DMS 273 treated with DMSO at 0.1 percent for 48 hours (cell line): ENCODE measurements around the gene ISG20L2.

Experiments used
- DNase-seq: peaks from one replicate; lab custom pipeline; 2025; lab: John Stamatoyannopoulos, UW

Gene ISG20L2

GRCh38 chr1:156754219-156754618 is 25.7 kb upstream of the ISG20L2 start:
- peak; percentile 56 for DNase-seq

DNA sequence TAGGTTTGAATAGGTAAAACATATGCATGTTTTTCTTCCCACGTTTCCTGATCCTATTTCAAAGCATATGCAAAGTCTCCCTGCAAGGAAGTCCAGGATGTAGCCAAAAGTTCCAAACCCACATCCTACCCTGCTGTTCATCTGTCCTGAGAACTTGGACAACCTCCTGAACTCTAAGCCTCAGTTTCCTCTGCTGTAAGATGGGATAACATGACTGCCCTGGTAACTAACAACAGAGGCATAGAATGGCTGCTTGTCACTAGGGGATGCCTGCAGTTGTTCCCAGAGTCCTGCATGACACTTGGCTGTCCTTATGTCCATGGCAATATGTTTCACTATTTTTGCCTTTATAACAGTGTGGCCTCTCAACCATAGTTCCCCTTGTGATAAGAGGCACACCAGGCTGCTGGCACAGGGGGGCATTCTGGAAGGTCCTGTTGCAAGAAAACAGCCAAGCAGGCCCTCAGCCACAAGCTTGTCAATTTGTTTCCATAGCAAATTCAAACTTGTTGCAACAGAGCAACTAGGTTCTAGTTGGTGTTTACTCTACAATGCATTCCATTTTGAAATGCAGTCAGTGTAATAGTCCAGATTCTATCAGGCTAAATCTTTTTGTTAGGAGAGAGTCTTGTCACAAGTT is 24.4 kb upstream of the ISG20L2 start:
- no peak for DNase-seq

- DNase-seq: peak; percentile 81
Observed at GRCh38 chr1:156751757-156752481, 23.4 kb upstream of the ISG20L2 start.

DNA sequence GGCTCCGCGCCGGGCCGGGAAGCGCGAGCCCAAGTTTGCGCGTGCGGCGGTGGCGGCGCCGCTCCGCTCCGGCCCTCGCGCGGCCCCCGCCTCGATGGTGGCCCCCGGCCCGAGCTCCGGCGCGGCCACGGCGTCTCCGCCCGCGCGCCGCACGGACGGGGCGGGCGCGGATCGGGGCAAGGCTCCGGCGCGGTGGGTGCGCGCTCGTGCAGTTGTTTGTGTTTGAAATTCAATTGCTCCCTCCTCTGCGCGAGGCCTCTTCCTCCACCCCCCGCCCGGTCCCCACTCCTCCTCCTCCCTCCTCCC is 22.8 kb upstream of the ISG20L2 start, which contains the start of gene HDGF:
TSS of gene HDGF (minus strand) at position 225 of the 306 bp plus-strand sequence. CDS start 246 bp downstream, outside the sequence.
- no peak for DNase-seq

DNA sequence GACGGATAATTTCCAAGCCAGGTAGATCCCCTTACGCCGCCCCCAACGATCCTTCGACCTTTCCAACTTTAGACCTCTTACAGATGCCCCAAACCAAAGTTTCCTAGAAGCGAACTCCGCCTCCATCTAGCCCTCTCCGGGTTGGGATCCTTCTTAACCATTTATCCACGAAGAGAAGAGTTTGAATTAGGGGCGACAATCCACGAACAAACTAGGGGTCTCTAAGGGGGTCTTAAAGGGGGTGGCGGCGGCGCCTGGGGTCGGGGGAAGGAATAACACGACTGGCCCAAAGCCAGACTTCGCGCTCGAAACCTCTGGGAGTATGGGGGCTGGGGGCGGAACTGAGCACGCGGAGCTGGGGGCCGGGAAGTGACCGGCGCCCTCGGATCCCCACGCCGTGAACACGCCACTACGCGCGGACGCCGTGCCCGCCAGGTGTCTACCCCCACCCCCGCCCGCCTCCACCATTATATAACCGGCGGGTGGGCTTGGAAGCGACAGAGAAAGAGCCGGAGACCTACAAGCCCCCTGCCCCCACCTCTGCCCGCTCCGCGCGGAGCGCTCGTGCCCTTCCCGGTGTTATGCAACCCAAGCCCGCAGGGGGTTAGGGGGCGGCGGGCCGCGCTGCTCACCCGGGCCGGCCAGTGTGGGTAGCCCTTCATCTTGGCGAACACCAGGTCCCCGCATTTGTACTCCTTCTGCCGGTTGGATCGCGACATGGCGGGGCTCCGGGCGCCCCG is 22.3 kb upstream of the ISG20L2 start:
- no peak for DNase-seq

- no peak for DNase-seq
Observed at GRCh38 chr1:156750191-156750672, 21.7 kb upstream of the ISG20L2 start.

DNA sequence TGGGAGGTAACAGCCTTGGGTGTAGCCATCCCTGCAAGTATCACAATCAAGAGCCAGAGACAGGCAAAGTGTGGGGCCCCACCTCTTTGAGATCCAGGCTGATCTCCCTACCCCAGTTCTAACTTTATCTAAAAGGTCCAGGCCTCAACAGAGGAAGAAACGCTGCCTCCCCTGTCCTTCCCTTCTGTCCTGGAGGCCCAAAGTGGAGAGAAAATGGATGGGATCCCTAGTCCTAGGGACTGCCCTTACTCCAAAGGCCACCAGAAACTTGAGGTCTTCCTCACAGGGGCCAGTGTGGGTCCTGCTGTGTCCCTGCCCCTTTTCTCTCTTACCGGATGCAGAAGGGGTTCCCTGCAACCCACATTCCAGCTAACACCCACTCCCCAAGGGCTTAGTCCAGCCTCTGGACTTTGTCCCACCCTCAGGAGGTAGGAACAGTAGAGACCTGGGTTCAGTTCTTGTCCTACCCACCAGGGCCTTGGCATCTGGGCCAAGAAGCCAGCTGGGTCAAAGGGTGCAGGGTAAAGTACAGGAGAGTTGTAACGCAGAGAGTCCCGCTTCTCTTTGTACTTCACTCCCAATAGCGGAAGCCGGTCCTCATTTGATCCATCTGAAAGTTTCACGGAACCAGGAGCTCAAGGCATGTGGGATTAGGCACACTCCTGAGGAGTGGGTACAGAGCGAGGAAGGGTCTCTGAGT is 21.0 kb upstream of the ISG20L2 start:
- DNase-seq: no peak

DNA sequence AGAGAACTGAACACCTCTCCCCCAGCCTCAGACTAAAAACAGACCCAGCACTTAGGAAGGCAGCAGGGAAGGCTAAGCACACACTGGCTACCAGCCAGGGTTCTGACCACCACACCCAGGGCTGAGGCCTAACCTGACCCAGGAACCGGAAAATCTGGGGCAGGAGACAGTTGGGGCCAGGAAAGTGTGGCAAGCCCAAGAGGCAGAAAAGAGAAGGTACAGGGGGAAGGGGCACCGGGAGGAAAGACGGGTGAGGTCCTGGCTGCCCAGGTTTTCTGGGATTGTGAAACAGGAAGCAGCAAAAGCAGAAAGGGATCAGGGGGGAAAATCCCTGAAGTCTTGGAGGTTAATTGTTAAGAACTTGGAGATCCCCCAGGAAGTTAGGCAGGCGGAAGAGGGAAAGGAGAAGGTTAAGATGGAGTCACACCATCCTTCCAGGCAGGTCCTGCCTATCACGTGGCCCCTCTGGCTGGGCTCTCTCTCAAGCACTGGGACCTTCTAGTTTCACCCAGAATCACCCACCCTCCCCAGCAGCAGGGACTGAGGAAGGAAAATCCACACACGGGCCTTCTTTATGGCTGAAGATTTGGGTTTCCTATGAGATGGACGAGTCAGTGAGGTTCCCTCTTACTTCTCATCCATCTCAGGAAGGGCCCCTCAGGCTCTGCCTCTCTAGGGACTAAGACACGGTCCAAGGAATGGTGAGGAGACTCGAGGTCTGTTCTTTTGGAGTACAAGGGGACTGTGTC is 20.3 kb upstream of the ISG20L2 start:
- no peak for DNase-seq

- no peak for DNase-seq
Observed at GRCh38 chr1:156747742-156748669, 19.4 kb upstream of the ISG20L2 start.

- no peak for DNase-seq
Observed at GRCh38 chr1:156746728-156747631, 18.4 kb upstream of the ISG20L2 start.

GRCh38 chr1:156746406-156746727 is 17.8 kb upstream of the ISG20L2 start:
- DNase-seq: no peak

- no peak for DNase-seq
Observed at GRCh38 chr1:156745881-156746280, 17.3 kb upstream of the ISG20L2 start.

GRCh38 chr1:156744786-156745419 is 16.3 kb upstream of the ISG20L2 start:
- no peak for DNase-seq

DNA sequence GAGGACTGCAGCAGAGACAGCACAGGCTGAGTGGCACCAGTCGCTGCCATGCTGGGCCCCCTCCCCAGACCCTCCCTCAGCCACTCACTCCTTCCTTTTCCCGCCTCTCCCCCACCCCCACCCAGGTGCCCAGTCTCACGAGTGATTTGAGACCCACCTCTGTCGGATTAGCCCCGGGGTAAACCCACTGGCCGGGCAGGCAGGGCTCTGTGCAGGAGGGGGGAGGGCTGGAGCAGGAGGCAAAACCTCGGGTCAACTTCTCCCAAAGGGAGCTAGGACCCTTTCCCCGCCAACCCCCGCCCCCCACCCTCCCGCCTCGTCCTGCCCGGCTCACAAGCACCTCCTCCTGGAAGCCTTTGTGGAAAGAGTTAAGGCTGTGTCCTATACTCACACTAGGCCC is 15.8 kb upstream of the ISG20L2 start:
- no peak for DNase-seq

DNA sequence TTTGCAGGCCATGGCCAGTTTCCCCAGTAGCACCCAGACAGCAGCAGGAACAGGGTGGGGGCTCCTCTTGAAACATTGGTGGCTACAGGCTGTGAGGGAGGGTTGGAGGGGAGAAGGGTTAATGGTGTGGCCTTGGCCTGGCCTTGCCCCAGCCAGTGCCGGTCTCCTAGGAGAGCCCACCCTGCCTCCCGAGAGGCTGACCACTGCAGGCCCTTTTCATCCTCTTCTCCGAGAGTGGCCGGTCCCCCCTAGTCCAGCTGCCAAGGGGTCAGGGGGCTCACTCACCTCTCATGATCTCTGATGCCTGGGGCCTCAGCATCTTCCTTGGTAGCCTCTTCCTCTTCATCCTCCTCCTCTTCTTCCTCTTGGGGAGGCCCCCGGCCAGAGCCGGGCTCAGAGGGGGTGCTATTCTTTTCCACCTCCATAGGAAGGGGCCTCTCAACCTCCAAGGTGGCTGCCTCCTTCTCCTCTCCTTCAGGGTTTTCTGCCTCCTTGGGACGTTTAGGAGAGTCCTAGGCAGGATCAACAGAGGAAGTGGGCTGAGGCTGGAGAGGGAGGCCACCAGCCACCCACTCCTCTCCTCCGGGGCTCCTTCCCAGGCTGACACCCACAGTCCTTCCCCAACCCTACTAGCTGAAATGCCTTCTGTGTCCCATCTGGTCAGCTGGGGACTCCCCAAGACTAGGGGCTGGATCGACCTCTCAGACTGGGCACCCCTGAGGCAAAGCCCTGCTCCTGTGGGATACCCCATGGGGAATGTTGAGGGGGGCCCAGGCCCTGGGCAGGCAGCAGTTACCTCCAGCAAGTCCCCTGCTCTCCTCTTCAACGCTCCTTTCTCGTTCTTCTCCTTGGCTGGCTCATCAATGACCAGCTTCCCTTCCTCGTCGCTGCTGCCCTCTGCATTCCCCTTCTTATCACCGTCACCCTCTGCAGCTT is 15.1 kb upstream of the ISG20L2 start:
- DNase-seq: no peak

DNA sequence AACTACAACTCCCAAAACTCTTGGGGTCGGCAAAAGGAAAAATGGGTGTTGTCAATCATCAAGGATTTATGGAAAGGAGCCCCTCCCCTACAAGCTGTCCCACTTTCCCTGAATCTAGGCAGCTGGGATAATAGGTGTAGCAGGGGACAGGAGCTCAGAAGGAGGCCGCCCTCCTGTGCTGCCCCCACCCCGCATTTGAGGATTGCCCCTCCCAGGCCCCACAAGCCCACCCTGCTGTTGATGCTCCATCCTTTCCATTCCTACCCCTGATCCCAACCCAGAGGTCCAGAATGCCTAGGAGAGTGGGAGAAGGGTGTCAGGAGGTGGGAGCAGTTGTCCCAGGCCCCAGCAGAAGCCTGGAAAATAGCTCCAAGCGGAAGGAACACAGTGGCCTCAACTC is 14.2 kb upstream of the ISG20L2 start:
- DNase-seq: no peak

GRCh38 chr1:156742017-156742416 is 13.5 kb upstream of the ISG20L2 start:
- DNase-seq: no peak

- DNase-seq: no peak
Observed at GRCh38 chr1:156741481-156741983, 13.0 kb upstream of the ISG20L2 start.
